Stimulated activated CD4-positive, alpha-beta T cell treated with anti-CD3 and anti-CD28 coated beads, TNF-alpha, amount 100 ng/mL, for 48 hours (primary cell): Measurements from ENCODE around the gene RIN3.

Experiments used
- DNase-seq, 3 donors: peaks; one replicate each; pipeline ENCODE4 v3.0.0-alpha.2; 2020; ENCODE audit warnings: low read depth in 3 of 3

The RIN3 gene

DNA sequence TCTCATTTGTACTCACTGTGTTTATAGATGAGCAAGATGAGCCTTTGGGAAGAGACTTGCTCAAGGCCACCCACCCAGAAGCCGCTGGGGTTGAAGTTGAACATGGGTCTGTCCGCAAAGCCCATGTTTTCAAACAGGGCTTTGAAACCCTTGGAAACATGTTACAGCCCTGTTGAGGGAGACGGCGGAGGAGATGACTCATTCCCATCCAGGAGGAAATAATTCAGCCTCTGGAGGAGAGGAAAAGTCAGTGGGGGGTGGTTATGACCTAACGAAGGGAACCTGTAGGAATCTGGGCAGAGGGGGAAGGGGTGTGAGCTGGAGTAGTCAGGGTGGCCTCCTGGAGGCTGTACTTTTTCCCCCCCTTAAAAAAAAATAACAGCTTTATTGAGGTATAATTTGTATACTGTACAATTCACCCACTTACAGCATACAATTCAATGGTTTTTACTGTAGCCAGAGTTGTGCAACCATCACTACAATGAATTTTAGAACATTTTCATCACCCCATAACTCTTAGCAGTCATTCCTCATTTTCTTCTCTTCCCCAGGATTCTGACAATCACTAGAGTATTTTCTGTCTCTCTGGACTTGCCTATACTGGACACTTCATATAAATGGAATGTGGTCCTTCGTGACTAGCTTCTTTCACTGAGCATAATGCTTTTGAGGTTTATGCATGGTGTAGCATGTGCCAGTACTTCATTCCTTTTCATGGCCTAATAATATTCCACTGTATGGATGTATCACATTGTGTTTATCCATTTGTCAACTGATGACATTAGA, 1.9 kb upstream of the RIN3 start:
- no peak for DNase-seq

DNA sequence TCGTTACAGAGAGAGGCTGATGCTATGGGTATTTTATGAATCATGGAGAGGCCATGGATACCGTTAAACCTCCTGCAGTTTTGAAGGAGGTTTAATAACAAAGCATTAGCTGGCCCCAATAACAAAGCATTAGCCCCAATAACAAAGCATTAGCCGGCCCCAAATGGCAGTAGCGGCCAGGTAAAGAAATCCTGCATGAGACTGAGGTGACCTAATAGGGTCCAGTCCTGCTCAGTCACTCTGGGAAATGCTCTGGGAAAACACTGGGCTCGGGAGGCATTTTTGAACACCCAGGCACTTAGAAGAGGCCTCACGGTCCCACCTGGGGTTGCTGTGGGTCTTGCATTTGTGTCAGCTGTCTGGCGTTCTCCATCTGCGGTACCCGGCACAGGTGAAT, 776 bp upstream of the RIN3 start:
- no peak for DNase-seq

DNA sequence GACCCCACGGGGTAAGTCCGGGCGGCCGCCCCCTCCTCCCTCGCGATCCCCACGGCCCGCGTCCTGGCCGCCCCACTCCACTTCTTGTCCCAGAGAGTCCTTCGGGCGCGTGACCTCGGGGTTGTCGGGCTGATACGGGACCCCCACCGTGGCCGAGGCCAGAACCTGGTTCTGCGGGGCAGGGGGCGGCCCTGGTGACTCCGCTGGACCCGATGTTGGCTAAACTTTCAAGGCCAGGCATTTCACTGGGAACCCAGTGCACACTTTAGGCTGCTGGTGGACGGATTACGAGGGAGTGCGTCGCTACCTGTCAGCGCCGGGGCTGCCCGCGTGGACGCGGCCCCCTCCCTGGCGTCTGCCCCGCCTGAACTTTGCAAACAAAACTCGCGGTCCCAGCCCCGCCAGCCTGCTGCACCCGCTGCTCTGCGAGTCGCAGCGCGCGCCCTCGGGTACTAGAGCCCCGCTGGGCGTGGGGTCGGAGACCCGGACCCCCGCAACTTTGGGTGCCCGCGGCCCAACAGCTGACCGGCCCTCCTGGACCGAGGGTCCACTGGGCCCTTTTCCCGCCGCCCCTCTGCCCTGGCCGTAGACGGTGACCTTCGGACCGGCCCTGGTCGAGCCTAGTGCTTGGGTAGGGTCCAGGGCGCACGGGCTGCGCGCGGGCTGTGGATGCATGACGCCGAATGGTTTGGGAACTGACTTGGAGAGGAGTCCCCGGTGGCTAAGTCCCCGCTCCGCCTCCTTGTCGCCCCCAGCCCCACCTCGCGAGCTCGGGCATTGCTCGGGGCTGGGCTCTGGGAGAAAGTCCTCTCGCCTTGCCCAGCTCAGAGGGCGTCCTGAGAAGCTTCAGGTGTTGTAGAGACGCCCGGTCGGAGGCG, 624 bp downstream of the RIN3 start:
- DNase-seq: no peak

DNA sequence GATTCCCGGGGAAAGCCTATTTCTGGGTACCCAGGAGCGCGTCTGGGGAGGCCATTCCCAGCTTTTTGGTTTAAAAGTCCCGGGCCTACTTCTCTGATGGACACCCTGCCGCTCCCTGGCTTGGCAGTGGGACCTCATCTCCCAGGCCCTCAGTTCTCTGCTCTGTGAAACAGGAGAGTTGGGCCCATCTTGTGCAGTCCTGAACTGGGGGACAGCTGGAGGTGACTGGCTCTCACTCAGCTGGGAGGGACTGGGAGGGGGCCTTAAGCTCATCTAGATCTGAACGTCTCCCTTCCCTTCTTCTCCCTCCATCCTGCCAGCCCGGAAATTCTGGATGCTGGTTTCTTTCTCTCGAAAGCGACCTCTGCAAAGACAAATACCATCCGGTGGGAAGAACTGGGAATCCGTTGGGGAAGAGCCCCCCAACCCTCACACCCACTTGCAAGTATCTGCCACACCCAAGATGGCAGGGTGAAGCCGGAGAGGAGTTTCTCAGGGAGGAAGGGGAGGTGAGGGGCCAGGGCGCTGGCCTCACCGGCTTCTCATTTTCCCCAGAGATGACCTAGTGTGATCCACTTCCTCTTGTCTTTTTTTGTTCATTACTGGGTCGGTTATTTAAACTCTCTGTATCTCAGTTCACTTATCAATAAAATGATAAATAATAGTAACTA, 1.4 kb downstream of the RIN3 start:
- DNase-seq: no peak

DNA sequence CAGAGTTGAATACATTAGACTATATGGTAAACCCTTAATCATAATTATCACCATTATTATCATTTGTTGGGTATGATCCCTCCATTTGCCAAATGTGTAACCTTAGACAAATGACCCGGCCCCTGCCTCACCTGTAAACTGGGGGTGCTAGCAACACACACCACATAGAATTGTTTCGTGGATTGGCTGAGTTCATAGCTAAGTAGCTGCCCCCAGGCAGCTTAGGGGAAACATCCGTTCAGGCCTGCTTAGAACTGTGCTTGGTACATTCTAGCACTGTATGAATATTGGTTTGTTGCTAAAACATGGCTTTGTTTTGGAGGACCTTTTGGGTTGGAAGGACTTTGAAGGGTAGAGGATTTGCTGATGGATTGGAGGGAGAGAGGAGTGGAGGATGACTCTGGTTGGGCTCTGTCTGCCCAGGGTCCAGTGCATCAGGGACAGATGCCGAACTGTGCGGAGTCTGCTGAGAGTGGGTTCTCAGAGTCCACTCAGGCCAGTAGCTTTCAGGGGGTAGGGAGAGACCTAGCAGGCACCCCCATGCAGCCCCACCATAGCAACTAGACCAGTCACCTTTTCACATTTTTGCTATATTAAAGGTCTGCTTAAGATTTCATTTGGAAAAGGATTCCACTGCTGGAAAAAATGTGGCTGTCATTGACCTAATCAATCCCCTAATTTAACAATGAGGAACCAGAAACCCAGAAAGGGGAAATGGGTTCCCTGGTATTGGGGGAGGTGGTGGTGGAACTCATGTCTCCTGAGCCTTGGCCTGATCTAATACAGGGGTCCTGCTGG, 2.2 kb downstream of the RIN3 start:
- no peak for DNase-seq

DNA sequence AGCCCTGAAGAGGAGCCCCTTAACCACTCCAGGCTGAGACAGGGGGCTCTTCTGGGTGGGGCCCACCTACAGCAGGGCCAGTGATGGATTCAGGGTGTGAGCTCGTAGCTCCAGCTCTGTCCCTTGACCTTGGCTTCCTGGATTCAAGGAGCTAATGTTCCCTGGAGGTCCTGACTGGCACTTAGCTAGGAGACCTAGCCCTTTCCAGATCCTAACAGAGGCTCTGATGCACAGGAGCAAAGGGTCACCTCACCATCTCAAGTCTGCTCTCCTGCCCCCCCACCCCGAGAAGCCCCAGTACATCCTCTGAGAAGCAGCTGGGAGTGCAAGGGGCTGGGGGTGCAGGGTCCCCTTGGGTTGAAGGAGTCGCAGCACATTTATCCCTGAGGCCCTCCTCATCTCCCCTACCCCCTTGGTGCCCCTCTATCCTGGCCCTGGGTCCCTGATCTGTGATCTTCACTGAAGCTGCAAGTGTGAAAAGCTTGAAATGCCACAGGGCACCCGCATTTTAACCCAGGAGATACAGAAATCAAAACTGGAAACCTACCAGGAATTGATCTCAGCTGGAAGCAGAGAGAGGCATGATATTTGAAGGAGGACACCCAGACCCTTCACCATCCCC, 2.9 kb downstream of the RIN3 start:
- no peak for DNase-seq

DNA sequence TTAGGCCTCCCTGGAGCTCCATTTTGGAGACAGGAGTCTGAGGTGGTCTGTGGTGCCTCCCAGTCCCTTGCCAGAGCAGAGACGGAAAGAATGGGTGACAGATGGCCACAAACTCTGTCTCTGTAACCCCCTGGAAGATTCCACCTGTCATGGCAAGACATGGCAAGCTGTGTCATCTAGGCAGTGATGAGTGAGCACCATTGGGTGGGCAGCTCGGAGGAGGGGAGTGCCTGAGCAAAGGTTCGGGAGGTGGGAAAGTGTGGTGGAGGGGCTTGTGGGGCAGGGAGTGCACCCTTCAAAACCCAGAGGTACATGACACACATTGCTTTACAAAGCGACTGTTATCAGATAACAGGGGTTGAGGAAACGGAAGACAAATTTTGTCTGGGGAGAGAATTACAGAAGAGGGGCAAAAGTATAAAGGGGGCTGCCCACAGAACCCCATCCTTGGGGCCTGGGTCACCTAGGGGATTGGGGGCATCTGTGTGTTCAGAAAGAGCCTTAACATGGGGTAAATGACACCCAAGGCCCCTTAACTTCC, 3.5 kb downstream of the RIN3 start:
- DNase-seq: no peak

DNA sequence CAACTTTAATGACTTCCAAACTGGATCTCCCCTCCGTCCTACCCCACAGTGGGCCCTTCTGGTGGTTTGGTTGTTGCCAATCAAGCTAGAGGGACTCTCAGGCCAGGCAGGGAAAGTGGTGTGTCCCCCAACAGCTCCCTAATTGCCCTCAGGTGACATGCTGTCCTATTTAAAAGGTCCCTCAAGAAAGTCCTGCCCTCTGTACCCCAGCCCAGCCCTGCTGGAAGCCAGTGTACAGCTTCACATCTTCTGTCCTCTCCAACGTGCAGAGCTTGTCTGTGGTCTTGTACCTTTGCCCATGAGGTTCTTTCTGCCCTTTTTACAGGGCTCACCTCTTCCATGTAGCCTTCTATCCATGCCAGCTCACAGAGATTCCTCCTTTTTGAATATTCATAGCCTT, 4.2 kb downstream of the RIN3 start:
- DNase-seq: no peak

DNA sequence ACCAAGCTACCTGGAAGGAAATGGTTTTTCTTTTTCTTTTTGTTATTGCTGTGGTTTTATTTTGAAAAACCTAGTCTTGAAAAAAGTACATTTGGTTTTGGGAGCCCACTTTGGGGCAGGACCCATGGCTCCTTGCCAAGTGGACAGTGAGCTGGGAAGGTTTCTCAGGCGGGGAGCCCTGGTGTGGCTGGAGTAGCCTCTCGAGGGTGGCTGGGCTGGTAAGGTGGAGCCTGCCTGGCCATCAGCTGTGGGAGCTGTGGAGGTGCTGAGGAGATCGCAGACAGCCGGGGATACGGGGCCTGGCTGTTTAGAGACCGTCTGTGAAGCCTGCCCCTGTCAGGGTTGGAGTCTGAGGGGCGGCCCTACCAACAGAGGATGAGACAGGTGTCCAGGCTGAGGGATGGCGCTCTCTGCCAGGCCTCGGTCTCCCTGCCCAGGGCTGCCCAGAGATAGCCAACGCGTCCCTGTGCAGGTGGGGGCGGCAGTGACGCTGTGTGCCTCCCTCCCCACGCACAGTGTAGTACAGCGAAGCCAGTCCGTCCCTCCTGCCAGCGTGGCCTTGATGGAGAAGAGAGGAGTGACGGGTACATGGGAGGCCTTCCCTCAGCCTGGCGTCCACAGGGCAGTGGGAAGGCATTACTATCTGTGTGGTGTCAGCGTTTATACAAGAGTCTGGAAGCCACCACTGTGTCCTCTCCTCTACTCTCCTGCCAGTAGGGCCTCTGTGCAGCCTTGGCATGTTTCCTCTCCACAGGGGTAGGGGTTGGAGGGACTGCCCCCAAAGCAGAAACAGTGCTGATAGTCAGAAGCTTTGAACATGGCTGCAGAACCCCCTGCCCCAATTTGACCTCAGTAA, 5.9 kb downstream of the RIN3 start:
- no peak for DNase-seq

DNA sequence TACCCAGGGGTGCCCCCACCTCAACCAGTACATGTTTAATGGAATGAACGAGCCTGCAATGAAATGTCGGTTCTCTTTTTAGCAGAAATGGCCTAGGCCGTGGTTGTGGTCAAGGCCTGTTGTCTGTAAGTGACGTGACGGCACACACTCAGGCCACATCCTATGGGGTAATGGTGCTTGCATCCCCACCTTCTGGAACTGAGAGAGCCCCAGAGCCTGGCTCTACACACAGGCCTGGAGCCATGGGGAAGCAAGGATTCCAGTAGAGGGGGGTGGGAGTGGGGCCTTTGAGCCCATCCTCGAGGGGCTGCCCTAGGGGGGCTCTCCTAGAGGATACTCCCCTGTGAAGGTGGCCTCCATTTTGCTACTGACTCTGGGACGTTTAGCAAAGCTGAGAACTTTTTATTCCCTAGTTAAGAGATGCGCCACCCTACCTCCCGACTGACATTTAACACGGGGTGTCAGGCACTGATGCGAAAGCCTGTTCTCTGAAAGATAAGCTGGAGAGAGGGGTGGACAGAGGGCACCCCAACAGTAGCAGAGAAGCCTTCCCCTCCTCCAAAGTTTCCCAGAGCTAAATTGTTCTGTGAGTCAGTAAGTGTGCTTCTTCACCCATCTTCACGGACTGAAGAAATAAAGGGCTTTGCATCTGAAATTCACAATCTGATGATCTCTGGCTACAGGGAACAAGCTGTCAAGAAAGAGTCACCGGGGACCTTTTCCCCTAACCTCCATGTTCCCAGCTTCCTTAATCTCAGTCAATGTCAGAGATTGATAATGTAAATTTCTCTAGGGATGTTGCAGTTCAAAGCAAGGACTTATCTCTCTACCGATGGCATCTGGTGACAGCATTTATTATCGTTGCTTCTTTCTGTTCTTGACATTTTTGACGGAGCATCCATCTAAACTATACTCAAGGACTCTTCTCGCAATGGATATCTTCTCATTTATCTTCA, 6.8 kb downstream of the RIN3 start:
- no peak for DNase-seq

DNA sequence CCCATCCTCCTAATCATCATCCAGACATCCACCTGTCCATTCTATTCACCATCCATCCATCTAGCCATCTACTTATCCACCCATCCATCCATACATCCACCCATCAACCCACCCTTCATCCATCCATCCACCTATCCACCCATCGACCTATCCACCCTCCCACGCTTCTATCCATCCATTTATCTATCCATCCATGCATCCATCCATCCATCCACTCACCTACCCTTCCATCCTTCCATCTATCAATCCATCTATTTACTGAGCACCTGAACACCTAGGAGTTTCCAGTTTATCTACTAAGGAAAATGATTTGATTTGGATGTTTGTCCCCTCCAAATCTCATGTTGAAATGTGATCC, 7.5 kb downstream of the RIN3 start:
- DNase-seq: no peak

DNA sequence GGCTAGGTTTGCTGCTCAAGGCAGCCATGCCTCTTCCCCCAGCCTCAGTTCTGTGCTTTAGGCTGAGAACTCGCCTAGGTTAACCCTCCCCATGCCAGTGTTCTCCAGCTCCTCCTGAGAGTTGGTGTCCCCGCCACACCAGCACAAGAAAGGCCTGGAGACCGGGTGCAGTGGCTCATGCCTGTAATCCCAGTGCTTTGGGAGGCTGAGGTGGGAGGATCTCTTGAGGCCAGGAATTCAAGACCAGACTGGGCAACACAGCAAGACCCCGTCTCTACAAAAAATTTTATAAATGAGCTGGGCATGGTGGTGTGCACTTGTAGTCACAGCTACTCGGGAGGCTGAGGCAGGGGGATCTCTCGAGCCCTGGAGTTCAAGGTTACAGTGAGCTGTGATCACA, 10.2 kb downstream of the RIN3 start:
- no peak for DNase-seq

DNA sequence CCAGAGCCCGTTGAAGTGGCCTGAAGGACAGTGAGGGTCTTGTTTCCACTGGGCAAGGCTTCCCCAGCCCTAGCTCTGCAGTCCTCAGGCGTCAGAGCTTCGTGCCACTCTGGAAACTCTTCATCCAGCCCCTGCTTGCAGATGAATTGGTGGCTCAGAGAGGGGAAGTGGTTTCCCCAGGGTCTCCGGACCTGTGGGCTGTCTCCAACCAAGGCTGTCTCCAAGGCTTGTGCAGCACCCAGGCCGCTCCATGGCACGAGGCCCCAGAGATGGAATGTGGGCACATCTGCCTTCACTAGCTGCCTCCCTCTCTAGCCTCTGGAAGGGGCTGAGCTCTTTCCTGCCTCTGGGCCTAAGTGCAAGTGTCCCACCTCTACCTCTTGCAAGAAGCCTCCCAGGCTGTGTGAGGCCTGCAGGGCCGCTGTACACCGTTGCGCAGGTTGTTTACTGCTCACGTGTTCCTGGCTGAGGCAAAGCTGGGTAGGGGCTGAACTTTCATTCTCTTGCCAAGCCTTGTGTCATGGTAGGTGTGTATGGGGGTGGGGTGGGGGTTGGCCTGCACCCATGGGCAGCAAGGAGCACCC, 11.1 kb downstream of the RIN3 start:
- no peak for DNase-seq

DNA sequence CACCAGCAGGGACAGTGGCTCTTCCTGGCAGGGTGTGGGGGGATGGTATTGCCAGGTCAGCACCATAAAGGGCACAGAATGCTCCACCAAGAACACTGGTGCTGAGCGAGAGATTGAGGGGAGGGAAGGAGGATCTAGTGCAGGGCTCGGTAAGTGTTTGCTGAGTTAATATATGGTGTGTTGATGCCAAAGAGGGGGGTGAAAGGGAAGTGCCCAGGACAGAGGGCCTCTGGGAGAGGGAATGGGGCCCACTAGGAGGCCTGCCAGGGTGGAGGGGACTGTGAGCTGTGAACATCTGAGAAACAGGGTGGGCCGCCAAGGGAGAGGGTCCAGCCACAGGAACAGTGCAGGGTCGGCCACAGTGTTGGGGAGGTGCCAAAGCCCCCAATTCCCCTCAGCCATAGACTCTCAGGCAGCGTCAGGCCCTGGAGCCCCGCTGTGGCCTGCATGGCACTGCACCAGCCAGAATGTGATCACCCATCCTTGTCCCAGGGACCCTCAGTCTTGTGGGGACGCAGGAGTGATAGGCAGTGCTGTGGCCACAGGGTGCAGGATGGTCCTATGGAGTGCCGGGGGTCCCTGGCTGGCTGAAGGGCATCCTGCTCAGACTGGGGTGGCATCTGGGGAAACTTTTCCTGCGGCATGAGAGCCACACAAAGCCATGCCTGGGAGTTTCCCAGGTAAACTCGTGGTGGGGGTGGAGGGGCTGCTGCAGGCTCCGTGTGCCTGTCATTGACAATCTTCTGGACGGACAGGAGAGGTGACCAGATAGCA, 11.9 kb downstream of the RIN3 start:
- DNase-seq: no peak

DNA sequence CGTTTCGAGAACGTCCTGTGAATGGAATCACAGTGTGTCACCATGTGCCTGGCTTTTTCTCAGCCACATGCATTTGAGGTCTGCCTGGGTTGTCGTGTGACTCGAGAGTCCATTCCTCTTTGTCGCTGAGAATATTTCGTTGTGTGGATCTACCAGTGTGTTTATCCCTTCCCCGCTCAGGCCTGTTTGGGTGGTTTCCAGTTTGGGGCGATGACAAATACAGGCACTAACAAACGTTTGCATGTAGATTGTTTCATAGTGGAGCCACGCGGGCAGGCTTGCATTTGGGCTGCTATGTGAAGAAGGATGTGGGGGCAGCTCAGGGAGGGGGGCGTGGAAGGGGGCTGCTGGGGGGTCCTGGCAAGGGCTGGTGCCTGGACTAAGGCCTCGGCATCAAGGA, 14.1 kb downstream of the RIN3 start:
- DNase-seq: no peak

DNA sequence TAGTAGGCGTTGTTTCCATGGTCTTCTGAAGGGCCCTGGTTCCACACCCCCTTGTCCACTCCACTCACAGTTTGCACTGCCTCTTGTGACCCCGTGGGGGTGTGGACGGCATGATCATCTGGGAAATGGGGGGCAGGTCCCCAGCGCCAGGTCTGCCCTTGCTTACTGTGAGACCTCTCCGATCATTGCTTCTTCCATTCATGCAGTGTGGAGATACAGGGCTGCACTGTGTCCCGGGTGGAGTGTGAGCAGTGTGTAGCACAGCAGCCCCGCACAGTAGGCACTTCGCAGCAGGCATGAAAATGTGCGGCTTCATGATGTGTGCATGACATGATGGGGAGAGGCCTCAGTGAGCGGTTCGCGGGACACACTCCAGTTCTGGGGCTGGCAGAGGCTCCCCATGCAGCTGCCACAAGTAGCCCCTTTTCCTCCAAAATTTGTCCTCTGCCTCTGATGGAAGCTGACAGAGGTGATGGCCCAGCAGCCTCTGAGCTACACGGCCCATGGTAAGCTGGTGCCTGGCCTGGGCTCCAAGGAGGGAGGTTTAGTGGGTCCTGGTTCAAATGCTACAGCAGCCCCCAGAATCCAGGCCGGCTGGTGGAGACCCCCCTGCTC, 15.0 kb downstream of the RIN3 start:
- DNase-seq: no peak

DNA sequence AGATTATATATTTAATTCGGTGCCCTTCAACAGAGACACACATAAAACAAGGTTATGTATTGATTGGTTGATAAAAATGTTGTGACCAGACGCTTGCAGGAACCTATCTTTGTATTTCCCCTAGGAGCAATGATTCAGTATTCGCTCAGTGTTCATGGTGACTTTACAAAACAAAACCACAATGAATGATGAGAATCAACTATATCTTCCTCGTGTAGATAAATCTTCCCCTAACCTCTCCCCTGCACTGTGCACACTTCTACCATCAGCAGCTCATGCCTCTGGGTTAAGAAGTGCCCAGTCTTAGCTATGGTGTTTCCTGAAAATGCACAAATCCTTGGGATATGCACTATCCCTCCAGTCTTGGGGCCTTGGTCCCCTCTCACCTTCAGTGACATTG, 16.3 kb downstream of the RIN3 start:
- DNase-seq: no peak
